Stomach (tissue), 4 donors: ENCODE measurements around the gene CENPN.

Experiments used
- EP300 ChIP-seq: sonication (generic); formaldehyde crosslinking; IDR thresholded peaks from one replicate; pipeline ENCODE4 v1.6.1; 2017; ENCODE audit warnings: antibody characterized with exemption
- POLR2A ChIP-seq, 4 donors: fragments of 450-650 bp; IDR thresholded peaks; one replicate each; pipeline ENCODE4 v1.6.1; 2016; ENCODE audit warnings: antibody characterized with exemption in 4 of 4, control low read depth in 2 of 4, mild to moderate bottlenecking in 1 of 4, moderate library complexity in 1 of 4
- POLR2AphosphoS5 ChIP-seq, 3 donors: sonication (generic); formaldehyde crosslinking; IDR thresholded peaks; one replicate each; pipeline ENCODE4 v1.6.1; 2016; ENCODE audit warnings: antibody characterized with exemption in 3 of 3
- TF ChIP-seq, protein P1 (sequence below), 7 experiments: fragments of 450-650 bp in 4 of 7; fragments of 200-600 bp in 3 of 7; sonication (generic) in 3 of 7; IDR thresholded peaks; one replicate each; pipeline ENCODE4 v1.5.1; 2016 to 2019; ENCODE audit warnings: antibody characterized with exemption in 7 of 7, control low read depth in 2 of 7, mild to moderate bottlenecking in 1 of 7

GRCh38 chr16:80981103-80981502 lies 25.9 kb upstream of the CENPN start:
- TF ChIP-seq, protein P1, sequence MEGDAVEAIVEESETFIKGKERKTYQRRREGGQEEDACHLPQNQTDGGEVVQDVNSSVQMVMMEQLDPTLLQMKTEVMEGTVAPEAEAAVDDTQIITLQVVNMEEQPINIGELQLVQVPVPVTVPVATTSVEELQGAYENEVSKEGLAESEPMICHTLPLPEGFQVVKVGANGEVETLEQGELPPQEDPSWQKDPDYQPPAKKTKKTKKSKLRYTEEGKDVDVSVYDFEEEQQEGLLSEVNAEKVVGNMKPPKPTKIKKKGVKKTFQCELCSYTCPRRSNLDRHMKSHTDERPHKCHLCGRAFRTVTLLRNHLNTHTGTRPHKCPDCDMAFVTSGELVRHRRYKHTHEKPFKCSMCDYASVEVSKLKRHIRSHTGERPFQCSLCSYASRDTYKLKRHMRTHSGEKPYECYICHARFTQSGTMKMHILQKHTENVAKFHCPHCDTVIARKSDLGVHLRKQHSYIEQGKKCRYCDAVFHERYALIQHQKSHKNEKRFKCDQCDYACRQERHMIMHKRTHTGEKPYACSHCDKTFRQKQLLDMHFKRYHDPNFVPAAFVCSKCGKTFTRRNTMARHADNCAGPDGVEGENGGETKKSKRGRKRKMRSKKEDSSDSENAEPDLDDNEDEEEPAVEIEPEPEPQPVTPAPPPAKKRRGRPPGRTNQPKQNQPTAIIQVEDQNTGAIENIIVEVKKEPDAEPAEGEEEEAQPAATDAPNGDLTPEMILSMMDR (IDR thresholded peaks at IDR 0.05), result no peak
- TF ChIP-seq POLR2A (IDR thresholded peaks at IDR 0.05) (no peak), EP300 (no peak), POLR2AphosphoS5 (IDR thresholded peaks at IDR 0.05) (no peak)
